Stimulated activated CD4-positive, alpha-beta T cell treated with anti-CD3 and anti-CD28 coated beads, Interleukin-4, amount 100 ng/mL, for 24 hours (primary cell): ENCODE data around the gene SELP.

Experiments used
- DNase-seq: peaks from one replicate; pipeline ENCODE4 v3.0.0-alpha.2; 2020

Gene SELP

GRCh38 chr1:169572187-169572586 is 57.7 kb downstream of the SELP start:
- no peak for DNase-seq

GRCh38 chr1:169571450-169571849 is 58.5 kb downstream of the SELP start:
- no peak for DNase-seq

GRCh38 chr1:169570172-169570574 is 59.8 kb downstream of the SELP start:
- DNase-seq: no peak

GRCh38 chr1:169568497-169568896 is 61.4 kb downstream of the SELP start:
- no peak for DNase-seq

- no peak for DNase-seq
These were observed 64.3 kb downstream of the SELP start for GRCh38 chr1:169565335-169566271.

GRCh38 chr1:169563650-169564049 is 66.3 kb downstream of the SELP start:
- DNase-seq: no peak

- no peak for DNase-seq
These were observed 66.8 kb downstream of the SELP start for GRCh38 chr1:169563019-169563615.

- no peak for DNase-seq
These were observed 68.2 kb downstream of the SELP start for GRCh38 chr1:169561692-169562091.

GRCh38 chr1:169557131-169557530 is 72.8 kb downstream of the SELP start:
- no peak for DNase-seq

- no peak for DNase-seq
These were observed 79.6 kb downstream of the SELP start for GRCh38 chr1:169550294-169550693.

GRCh38 chr1:169548282-169548681 is 81.6 kb downstream of the SELP start:
- DNase-seq: no peak

GRCh38 chr1:169546087-169546995 is 83.6 kb downstream of the SELP start:
- peak; percentile 57 for DNase-seq

- DNase-seq: no peak
These were observed 84.5 kb downstream of the SELP start for GRCh38 chr1:169545472-169545871.

- DNase-seq: no peak
These were observed 90.7 kb downstream of the SELP start for GRCh38 chr1:169538998-169539871.
